NCI-H2227 (cell line): ENCODE data around the gene MDP1.
"Not testable (repeated sequence)": the region's sequence is repeated elsewhere in the genome, so short reads cannot be mapped to it uniquely, and the experiment has no call there.

ENCODE experiments used
- DNase-seq: peaks from one replicate; lab custom pipeline; 2025; ENCODE audit not compliant: unreplicated experiment; lab: John Stamatoyannopoulos, UW

The MDP1 gene

DNA sequence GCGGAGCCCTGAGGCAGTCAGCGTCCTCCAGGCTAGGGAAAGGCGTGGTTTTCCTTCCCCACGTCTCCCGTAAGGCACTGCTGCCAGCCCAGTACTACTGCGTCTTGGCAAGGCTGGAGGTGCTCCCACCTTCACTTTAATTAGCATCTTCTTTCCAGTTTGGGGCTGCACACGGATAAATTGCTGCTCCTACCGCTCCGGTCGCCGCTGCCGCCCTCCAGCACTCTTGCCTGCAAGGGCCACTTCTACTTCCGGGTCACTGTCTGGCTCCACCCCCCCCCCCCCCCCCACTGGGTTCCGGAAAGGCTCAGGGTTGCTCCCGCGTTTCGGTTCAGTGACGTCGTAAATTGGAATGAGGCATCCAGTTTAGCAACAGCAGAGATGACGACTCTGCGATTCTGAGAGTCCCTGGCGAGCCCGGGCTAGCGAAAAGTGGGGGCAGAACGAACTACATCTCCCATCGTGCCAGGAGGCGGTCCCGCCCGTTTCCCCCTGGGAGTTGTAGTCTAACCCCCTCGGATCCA, 16.3 kb upstream of the MDP1 start, which contains the start of gene NEDD8:
NEDD8 (minus strand) TSS at position 247 of the 524 bp plus-strand sequence; CDS start at position 147, 100 bp downstream.
- DNase-seq = peak; percentile 91

DNA sequence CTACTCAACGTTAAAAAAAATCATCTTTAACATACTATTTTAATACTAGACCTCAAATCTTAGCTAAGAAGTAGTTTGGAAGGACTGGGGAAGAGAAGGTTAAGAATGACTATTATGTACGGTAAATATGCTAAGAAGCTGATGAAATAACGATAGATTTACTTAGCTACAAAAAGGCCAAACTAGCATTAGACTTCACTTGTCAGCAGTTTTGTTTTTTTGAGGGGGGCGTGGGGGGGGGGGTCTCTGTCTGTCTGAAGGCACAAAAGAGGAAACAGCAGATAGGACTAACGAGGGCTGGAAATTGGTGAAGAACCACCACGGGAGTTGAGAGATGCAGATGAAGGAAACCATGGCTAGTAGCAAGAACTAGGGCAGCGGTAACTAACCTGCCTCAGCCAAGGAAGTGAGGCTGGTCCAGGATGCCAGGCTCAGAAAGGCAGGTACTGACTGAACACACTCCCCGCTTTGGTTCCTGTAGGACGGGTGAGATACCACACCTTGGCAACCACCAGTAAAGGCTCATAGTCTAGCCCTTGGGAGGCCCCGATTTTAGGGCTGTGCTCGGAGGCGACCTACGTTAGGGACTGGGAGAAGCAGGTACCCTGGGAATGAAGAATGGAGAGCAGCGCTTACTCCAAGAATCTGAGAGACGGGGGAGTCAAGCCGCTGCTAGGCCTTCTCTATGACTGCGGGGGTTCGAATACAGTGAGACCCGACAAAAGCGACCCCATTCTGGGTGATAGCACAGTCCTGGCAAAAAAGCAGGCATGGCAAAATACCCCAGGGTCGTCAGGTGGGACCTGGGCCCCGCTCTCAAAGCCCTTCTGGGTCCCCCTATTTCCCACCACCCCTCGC, 15.6 kb upstream of the MDP1 start:
- peak; percentile 41 for DNase-seq

DNA sequence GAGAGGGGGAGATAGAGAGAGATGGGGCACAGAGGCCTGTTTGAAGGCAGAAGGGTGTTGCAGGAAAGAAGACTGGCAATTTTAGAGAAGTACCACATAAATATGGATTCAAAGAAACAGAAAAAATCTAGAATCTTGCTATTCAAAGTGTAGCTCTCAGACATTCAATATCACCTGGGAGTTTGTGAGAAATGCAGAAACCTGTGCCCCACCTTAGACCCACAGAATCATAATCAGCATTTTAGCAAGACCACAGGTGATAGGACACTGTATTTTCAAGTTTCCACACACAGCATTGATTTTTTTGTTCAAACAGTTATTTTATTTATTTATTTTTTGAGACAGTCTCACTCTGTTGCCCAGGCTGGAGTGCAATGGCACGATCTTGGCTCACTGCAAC, 13.0 kb upstream of the MDP1 start:
- DNase-seq = no peak

DNA sequence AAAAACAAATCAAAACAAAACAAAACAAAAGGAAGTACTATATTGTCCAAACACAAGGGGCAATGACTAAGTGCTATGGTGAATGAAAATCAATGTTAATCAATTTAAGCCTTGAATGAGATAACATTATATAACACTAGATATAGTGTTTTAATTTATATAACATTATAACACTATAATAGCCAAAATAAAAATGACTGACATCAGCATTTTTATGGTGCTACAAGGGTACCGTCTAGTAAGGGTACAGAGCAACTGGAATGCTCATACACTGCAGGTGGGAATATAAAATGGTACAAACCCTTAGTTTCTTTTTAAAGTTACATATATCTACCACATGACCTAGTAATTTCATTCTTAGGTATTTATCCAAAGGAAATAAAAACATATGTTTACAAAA, 10.6 kb upstream of the MDP1 start:
- DNase-seq = no peak

DNA sequence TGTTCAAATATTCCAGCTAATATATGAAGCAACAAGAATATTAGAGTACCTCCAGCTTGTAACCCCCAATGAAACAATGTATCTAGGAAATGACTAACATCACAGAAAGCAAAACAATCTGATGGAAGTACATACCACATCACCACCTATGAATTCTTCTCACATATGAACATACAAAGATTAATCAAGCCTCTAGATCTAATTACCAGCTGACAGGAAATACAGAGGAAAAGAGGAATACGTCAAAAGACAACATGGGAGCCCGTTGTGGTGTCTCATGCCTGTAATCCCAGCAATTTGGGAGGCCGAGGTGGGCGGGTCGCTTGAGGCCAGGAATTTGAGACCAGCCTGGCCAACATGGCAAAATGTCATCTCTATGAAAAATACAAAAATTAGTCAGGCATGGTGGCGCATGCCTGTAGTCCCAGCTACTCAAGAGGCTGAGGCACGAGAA, 8.8 kb upstream of the MDP1 start:
- no peak for DNase-seq

DNA sequence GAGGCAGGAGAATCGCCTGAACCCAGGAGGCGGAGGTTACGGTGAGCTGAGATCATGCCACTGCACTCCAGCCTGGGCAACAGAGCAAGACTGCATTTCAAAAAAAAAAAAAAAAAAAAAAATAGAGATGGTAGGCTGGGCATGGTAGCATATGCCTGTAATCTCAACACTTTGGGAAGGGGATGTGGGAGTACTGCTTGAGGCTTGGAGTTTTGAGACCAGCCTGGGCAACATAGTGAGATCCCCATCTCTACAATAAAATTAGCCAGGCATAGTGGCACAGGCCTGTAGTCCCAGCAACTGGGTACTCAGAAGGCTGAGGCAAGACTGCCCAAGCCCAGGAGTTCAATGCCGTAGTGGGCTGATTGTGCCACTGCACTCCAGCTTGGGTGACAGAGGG, 7.1 kb upstream of the MDP1 start:
- not testable (repeated sequence) for DNase-seq

DNA sequence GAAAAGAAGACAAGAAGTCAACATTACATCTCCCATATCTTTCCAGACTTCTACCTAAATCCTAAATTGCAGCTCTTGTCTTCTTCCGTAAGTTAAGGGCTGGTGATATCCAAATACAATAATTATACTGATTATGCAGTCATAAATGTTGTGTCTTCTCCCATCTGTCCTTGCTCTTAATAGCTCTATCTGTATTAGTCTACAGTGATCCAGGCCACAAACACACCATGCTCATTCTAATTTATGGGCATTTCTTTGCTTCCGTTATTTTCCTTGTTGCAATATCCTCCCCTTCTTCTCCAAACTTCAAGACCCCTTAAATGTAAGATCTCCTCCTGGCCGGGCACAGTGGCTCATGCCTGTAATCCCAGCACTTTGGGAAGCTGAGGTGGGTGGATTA, 3.7 kb upstream of the MDP1 start:
- DNase-seq = no peak

DNA sequence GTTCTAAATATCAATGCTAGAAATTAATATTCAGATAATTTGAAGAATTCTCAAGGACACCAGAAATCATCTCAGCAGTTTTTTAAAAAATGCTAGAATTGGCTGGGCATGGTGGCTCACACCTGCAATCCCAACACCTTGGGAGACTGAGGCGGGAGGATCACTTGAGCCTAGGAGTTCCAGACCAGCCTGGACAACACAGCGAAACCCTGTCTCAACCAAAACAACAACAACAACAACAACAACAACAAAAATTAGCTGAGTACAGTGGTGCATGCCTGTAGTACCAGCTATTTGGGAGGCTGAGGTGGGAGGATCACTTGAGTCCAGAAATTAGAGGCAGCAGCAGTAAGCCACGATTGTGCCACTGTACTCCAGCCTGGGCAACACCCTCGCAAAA, 3.2 kb upstream of the MDP1 start:
- no peak for DNase-seq

DNA sequence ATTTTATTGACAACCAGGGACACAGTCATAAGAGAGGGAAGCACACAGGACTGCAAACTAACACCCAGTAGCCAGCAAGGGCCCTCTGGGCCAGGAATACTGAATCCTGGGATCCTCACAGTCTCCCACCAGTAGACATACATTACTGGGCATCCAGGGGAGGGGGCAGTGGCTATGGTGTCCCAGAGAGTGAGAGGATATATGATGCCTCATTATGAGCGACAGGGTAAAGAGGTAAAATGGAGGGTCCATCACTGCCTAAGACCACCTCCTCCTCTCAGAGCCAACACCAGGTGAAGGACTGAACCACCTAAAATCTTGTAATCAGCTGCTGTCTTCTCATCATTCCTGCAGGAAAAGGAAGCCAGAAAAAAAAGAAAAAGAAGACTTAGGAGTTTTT, 1.0 kb upstream of the MDP1 start:
- DNase-seq = not testable (repeated sequence)

DNA sequence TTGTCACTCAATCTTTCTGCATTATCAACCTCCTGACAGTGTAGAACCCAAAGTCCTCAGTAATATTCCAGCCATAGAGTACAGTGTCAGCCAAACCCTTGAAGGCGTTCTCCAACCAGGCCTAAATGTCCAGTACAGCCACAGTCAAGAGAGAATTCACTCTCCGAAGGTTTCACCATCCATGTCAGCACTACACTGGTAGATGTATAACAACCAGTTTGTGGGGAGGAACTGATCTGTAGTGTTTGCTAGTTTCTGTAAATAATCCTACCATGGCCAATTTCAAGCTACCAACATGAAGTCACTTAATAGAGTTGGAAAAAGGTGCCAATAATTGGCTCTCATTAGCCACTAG, 456 bp upstream of the MDP1 start:
- DNase-seq = no peak

DNA sequence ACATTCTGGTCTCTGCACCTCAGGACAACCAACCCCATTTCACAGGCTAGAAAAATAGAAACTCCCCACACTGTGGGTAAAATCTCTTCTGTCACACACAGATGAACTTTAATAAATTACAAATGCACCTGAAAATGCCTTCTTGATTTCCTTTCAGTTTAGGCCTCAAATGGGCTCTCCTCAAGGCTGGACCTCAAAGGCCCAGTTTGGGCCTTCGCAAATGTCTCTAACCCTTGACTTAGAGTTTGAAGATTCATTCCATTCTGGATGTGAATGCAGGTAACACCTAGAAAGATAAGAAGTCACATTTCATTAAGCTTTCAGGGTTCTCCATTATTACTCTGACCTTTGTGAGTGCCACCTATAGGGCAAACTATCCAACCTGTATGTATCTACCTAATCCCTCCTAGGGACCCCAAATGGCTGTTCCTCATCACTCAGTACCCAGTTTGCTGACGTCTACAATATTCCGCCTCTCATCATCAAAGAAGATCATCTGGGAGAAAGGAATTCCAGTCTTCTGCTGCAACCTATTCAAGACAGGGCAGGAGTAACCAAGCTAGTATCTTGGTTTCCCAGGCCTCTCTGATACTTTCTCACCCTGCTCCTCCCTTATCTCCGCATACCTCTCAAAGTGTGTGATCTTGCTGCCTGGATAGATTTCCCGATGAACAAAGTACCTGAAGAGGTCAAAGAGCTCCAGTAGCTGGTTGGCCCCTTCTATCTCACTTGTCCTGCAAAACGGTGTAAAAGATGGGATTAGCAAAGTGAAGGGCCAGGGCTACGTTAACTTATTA, 1.8 kb downstream of the MDP1 start:
- DNase-seq = no peak

DNA sequence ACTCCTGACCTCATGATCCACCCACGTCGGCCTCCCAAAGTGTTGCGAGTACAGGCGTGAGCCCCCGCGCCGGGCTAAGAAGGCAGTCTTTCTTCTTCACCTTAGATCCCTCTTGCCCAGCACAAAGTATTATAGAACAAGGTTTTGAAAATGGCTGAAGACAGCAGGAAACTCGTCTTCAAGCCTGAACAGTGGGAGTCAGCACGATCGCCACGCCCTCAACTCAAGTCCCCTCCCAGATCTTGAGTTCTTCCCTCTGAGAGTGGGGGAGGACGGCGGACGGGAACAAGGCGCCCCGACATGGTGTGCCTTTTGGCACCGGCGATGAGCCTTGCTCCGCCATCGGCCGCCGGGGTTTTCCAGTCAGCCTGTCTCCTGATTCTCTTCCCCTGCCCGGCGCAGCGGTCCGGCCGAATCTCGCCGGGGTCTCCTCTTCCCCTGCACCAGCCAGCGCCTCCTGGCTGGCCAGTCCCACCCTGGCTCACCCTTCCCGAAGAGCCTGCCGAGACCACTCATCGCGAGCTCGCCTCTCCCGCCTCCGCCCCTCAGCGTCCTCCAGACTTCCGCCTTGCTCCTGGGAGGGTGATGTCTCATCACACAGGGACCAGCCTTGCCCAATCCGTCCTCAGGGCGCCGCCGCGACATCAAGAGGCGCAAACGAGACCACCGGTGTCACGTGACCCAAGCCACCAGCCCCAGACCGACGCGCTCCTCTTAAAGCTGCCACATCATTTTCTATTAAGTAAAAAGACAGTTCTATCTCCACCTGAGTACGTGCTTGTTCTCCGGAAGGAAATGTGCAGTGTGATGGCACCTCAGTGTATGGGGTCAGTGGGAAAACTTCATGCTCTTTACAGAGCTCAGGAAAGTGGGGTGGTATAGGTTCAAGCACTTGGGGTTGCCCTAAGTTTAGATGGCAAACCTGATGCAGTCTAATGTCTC, 2.7 kb downstream of the MDP1 start, which contains the start of gene CHMP4A:
CHMP4A (minus strand) TSS at position 565 of the 942 bp plus-strand sequence; CDS start at position 516, 49 bp downstream.
- DNase-seq = peak; percentile 98

DNA sequence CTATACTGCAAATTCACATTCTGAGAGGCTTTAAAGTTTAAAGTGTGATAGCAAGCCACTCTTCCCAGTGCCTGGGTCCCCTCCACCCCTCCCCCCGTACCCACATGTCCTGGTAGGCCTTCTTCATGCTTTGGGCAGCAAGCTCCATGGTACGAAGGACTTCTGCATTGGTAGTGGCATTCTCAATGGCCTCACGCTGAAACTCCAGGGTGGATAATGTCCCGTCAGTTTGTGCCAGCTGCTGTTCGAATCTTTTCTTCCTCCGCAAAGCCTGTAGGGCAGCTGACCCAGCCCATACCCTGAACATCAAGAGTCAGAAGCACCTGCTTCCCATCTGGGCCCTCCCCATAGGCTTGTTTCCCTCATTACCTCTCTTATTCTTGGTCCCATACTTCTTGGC, 4.6 kb downstream of the MDP1 start:
- no peak for DNase-seq

DNA sequence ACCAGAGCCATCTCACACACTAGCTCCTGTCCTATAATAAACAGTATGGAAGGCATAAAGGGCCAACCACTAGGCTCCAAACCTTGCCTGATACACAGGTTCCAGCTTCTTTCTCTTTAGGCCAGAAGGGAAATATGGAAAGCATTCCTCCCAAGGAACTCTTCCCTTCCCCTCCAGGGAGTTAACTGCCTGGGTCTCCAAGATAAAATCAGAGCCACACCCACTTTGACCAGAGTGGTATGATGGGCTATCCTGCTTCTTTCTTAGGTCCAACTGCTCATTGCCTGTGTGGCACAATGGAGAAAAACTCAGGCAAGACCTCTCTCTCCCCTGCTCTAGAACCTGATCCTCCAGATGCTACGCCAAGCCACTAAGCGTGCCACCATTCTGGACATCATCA, 8.2 kb downstream of the MDP1 start:
- no peak for DNase-seq

DNA sequence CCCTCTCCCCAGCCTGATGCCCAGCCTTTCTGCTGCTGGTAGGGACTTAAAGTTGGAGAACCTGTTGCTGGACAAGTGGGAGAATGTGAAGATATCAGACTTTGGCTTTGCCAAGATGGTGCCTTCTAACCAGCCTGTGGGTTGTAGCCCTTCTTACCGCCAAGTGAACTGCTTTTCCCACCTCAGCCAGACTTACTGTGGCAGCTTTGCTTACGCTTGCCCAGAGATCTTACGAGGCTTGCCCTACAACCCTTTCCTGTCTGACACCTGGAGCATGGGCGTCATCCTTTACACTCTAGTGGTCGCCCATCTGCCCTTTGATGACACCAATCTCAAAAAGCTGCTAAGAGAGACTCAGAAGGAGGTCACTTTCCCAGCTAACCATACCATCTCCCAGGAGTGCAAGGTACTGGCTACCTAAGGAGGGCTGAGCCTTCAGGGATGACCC, 8.7 kb downstream of the MDP1 start:
- DNase-seq = no peak

DNA sequence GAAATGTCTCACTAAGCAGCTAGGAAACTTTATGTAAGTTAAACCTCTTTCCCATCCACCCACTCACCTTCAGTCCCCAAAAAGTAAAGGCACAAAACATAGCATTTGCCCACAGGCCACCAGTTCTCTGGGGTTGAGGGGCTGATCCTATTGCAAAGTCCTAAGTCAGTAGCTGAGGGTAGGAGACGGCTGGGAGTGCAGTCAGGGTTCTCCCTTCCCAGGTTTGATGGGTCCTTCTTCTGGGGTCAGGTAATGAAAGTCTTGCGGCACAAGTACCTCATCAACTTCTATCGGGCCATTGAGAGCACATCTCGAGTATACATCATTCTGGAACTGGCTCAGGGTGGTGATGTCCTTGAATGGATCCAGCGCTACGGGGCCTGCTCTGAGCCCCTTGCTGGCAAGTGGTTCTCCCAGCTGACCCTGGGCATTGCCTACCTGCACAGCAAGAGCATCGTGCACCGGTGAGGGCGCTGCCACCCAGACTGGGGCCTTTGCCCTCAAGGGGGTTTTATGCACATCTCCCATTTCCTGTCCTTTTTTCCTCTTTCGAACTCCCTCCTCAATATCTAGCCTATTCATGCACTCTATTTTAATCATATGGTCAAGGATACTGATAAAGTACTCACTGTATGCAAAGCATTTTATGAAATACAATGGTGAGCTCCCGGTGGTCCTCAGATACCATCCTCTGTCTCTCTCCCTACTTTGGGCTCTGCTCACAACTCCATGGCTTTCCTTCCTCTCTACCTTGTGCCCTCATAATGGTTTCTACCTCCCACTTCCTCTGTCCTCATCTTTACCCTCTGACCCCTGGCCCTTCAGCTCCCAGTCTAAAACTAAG, 9.4 kb downstream of the MDP1 start:
- DNase-seq = no peak

DNA sequence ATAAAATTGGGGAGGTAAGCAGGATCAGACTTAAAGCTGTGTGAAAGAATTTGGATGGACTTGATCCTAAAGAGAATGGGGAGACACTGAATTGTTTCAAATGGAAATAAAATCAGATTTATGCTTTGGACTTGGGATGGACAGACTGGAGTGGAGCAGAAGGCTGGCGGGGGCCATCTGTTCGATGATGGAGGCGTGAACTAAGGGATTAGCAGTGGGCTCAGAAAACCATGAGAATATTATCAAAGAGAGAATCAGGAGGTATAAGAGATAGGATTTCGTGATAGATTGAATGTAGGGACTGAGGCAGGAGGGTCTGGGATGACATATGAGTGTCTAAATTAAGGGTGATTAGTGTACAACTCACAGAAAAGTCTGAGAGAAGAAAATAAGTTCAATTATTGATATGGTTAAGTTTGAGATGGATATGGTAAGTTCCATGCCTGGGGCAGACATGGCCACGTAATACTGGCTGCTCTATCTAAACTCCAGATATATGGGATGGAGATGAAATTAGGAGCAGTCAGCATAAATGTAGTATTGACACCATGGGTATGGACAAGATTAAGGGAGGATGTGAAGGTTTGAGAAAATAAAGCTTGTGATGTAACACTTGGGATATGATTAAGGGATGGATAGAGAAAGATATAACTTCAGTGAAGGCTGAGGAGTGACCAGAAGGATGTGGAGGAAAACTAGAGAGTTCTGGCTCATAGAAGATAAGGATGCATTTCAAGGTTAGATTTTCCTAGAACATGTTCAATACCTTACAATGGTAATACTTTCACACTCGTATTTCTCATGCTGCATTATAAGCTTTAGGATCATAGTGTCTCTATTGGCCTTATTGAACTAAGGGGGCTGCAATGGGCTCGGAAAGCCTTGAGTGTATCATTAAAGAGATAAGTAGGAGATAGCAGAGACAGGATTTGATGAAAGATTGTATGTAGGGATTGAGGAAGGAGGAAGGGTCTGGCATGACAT, 11.4 kb downstream of the MDP1 start:
- no peak for DNase-seq

DNA sequence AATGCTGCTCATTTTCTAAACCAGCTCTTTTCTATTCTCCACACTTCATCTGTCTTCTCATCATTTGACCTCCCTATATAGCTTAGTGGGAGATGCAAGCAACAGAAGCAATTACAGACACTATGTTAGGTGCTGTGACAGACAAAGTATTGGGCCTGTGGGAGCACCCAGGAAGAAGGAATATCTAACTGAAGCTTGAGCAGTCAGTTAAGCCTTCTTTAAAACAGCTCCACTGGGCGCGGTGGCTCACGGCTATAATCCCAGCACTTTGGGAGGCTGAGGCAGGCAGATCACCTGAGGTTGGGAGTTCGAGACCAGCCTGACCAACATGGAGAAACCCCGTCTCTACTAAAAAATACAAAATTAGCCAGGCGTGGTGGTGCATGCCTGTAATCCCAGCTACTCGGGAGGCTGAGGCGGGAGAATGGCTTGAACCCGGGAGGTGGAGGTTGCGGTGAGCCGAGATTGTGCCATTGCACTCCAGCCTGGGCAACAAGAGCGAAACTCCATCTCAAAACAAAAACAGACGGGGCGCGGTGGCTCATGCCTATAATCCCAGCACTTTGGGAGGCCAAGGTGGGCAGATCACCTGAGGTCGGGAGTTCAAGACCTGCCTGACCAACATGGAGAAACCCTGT, 12.5 kb downstream of the MDP1 start:
- DNase-seq = not testable (repeated sequence)
